T-helper 22 cell (primary cell): ENCODE measurements around the gene MAFF.
"Not testable (repeated sequence)": the region's sequence is repeated elsewhere in the genome, so short reads cannot be mapped to it uniquely, and the experiment has no call there.

Experiments used
- DNase-seq: peaks from one replicate; pipeline ENCODE4 v3.0.0-alpha.2; 2020; ENCODE audit warnings: low read depth

MAFF gene

GRCh38 chr22:38201711-38202436 is at the start of gene MAFF:
TSS of gene MAFF (plus strand) at chr22:38201994. CDS start at chr22:38213854, 11,860 bp downstream.
- peak; percentile 79 for DNase-seq

GRCh38 chr22:38153821-38154562 is 47.8 kb upstream of the MAFF start:
- DNase-seq, result no peak

GRCh38 chr22:38154563-38154915 is 47.3 kb upstream of the MAFF start:
- DNase-seq, result not testable (repeated sequence)

GRCh38 chr22:38155703-38156102 is 46.1 kb upstream of the MAFF start:
- DNase-seq, result no peak

- no peak for DNase-seq
Measured at GRCh38 chr22:38162881-38163843, 38.6 kb upstream of the MAFF start.

- no peak for DNase-seq
Measured at GRCh38 chr22:38163844-38164550, 37.8 kb upstream of the MAFF start.

GRCh38 chr22:38164551-38164918 is 37.3 kb upstream of the MAFF start:
- DNase-seq, result no peak

- no peak for DNase-seq
Measured at GRCh38 chr22:38165922-38166593, 35.7 kb upstream of the MAFF start.

GRCh38 chr22:38167988-38168407 is 33.8 kb upstream of the MAFF start:
- no peak for DNase-seq

GRCh38 chr22:38169116-38169515 is 32.7 kb upstream of the MAFF start:
- DNase-seq, result no peak

GRCh38 chr22:38170469-38170868 is 31.3 kb upstream of the MAFF start:
- DNase-seq, result no peak

GRCh38 chr22:38171927-38172831 is 29.6 kb upstream of the MAFF start:
- no peak for DNase-seq

GRCh38 chr22:38172832-38173640 is 28.8 kb upstream of the MAFF start:
- no peak for DNase-seq

GRCh38 chr22:38173641-38173906 is 28.2 kb upstream of the MAFF start:
- no peak for DNase-seq

- no peak for DNase-seq
Measured at GRCh38 chr22:38174626-38175025, 27.2 kb upstream of the MAFF start.

GRCh38 chr22:38175206-38176118 is 26.3 kb upstream of the MAFF start:
- no peak for DNase-seq

- no peak for DNase-seq
Measured at GRCh38 chr22:38176170-38176741, 25.5 kb upstream of the MAFF start.

- DNase-seq, result no peak
Measured at GRCh38 chr22:38177044-38177443, 24.8 kb upstream of the MAFF start.
